K562 (cell line): ENCODE results near the gene EPN3. TPM values are rescaled to one million over a fixed set of nuclear protein-coding genes. Genes with fewer than 3 reads are reported as not detected.

Experiments
- ATAC-seq: fragments of 200-7000 bp; cut with Tn5 transposase; 3 replicates; pipeline ENCODE4 v1.9.1; 2020; ENCODE audit warnings: moderate library complexity
- BruUV-seq: library from RNA; stranded (reverse); fragments of 400-500 nt; replicated peaks from 2 replicates; lab custom pipeline; 2021; lab: Mats Ljungman, UMichigan
- CTCF ChIA-PET: fragments of 300-600 bp; formaldehyde crosslinking; extraction: SDS; loops from one replicate; lab custom pipeline; 2021; ENCODE audit warnings: low intra/inter-chr PET ratio; lab: Yijun Ruan, JAX
- POLR2A ChIA-PET: fragments of 300-600, 350-650 bp; sonication (Branson Sonifier 250); formaldehyde crosslinking; extraction: SDS; loops from one replicate; lab custom pipeline; 2021; ENCODE audit warnings: antibody characterized with exemption, inconsistent platforms; lab: Yijun Ruan, JAX
- DNase-seq, 4 experiments: peaks; one replicate each; pipeline versions ENCODE4 v3.0.0 to v3.0.0-alpha.2; 2011 to 2018; ENCODE audit warnings: low spot score in 3 of 4, mixed read lengths in 3 of 4; ENCODE audit errors: extremely low read depth in 1 of 4
- FAIRE-seq: peaks from 2 replicates; lab custom pipeline; 2011; peaks lifted over from hg19 to GRCh38; lab: Jason Lieb, UNC
- H2AFZ ChIP-seq: 2 replicates; pipeline ENCODE4 v1.6.0; 2011; ENCODE audit warnings: low read depth, low read length, control low read depth, inconsistent platforms
- H3K27ac ChIP-seq: fragments of 200-600 bp; 3 replicates; pipeline ENCODE4 v1.8.0; 2011; ENCODE audit warnings: low read depth, mild to moderate bottlenecking, control low read depth, inconsistent platforms, low read length, moderate library complexity, mixed read lengths; ENCODE audit errors: extremely low read depth
- H3K27me3 ChIP-seq, 2 experiments: fragments of 300-600 bp in 1 of 2; 2 replicates in 1 of 2; 3 replicates in 1 of 2; pipeline versions ENCODE4 v1.6.0 to v1.8.0; 2011; ENCODE audit warnings: inconsistent platforms in 2 of 2, low read length in 2 of 2, mild to moderate bottlenecking in 1 of 2, mixed read lengths in 1 of 2, moderate library complexity in 1 of 2; ENCODE audit not compliant: control insufficient read depth in 2 of 2, insufficient read depth in 2 of 2
- H3K36me3 ChIP-seq: fragments of 300-600 bp; 3 replicates; pipeline ENCODE4 v1.8.0; 2011; ENCODE audit warnings: mild to moderate bottlenecking, low read length, inconsistent platforms; ENCODE audit not compliant: control insufficient read depth, insufficient read depth
- H3K4me1 ChIP-seq, 2 experiments: fragments of 200-600 bp in 1 of 2; replicated peaks in 1 of 2; 2 replicates in 1 of 2; 3 replicates in 1 of 2; pipeline versions ENCODE4 v1.5.1 to v1.8.0; 2011; ENCODE audit warnings: inconsistent platforms in 2 of 2, low read length in 2 of 2, mild to moderate bottlenecking in 1 of 2, mixed read lengths in 1 of 2, moderate library complexity in 1 of 2; ENCODE audit not compliant: control insufficient read depth in 2 of 2, insufficient read depth in 2 of 2
- H3K4me2 ChIP-seq: 2 replicates; pipeline ENCODE4 v1.6.1; 2011; ENCODE audit warnings: low read length, control low read depth, inconsistent platforms, mixed read lengths; ENCODE audit not compliant: insufficient read depth
- H3K4me3 ChIP-seq: fragments of 200-600 bp; sonication (generic), shearing (Covaris generic); 2 replicates; pipeline ENCODE4 v1.5.1; 2016; ENCODE audit warnings: control low read depth, inconsistent platforms
- H3K79me2 ChIP-seq: fragments of 200-600 bp; 3 replicates; pipeline ENCODE4 v1.8.0; 2011; ENCODE audit warnings: low read length, inconsistent platforms; ENCODE audit not compliant: control insufficient read depth, insufficient read depth
- H3K9ac ChIP-seq, 2 experiments: 2 replicates each; pipeline versions ENCODE4 v1.6.0 to v1.6.1; 2011; ENCODE audit warnings: low read depth in 2 of 2, low read length in 2 of 2, control low read depth in 1 of 2, inconsistent platforms in 1 of 2, mild to moderate bottlenecking in 1 of 2, mixed read lengths in 1 of 2; ENCODE audit not compliant: insufficient read depth in 1 of 2
- H3K9me1 ChIP-seq: one replicate; pipeline ENCODE4 v1.6.0; 2011; ENCODE audit warnings: inconsistent platforms, mild to moderate bottlenecking, low read length, moderate library complexity; ENCODE audit not compliant: control insufficient read depth, insufficient read depth
- H3K9me3 ChIP-seq: replicated peaks from 2 replicates; pipeline ENCODE4 v1.5.1; 2011; ENCODE audit warnings: low read depth, low read length, inconsistent platforms; ENCODE audit not compliant: control insufficient read depth, insufficient read depth
- H4K20me1 ChIP-seq: replicated peaks from 2 replicates; pipeline ENCODE4 v1.6.1; 2011; ENCODE audit warnings: low read length, inconsistent platforms, mixed read lengths; ENCODE audit not compliant: control insufficient read depth, insufficient read depth
- BCOR ChIP-seq: fragments of 450-650 bp; IDR thresholded peaks from 2 replicates; pipeline ENCODE4 v1.6.1; 2016
- CEBPG ChIP-seq, 3 experiments: fragments of 200-800 bp in 1 of 3; sonication (Bioruptor generic) in 1 of 3; sonication (generic) in 1 of 3; formaldehyde crosslinking in 1 of 3; IDR thresholded peaks in 2 of 3; conservative IDR thresholded peaks in 1 of 3; 2 replicates each; pipeline versions ENCODE4 v1.6.1 to v1.8.0; 2016 to 2022; ENCODE audit warnings: missing compliant biosample characterization in 2 of 3, missing genetic modification characterization in 2 of 3, mild to moderate bottlenecking in 1 of 3, missing genetic modification reagents in 1 of 3
- CSDE1 ChIP-seq, 2 experiments: fragments of 450-650 bp; IDR thresholded peaks; 2 replicates each; pipeline ENCODE4 v1.6.1; 2016; ENCODE audit warnings: mild to moderate bottlenecking in 1 of 2
- IFI16 ChIP-seq: fragments of 250-450 bp; sonication (Bioruptor Pico); IDR thresholded peaks from 2 replicates; pipeline ENCODE4 v2.1.2; 2022; ENCODE audit warnings: mild to moderate bottlenecking, inconsistent platforms
- MYBL2 ChIP-seq, 2 experiments: fragments of 450-650 bp in 1 of 2; sonication (generic) in 1 of 2; formaldehyde crosslinking in 1 of 2; IDR thresholded peaks; 2 replicates each; pipeline versions ENCODE4 v1.6.1 to v1.8.1; 2017 to 2022; ENCODE audit warnings: borderline replicate concordance in 1 of 2, inconsistent platforms in 1 of 2, low read depth in 1 of 2, mild to moderate bottlenecking in 1 of 2, missing genetic modification reagents in 1 of 2, moderate library complexity in 1 of 2
- PHTF2 ChIP-seq: fragments of 250-450 bp; sonication (Bioruptor Pico); IDR thresholded peaks from 2 replicates; pipeline ENCODE4 v1.5.0; 2021; ENCODE audit warnings: mild to moderate bottlenecking
- RBM25 ChIP-seq: fragments of 200-400 bp; formaldehyde crosslinking; IDR thresholded peaks from 2 replicates; pipeline ENCODE4 v1.6.1; 2018; ENCODE audit warnings: low read length, low read depth, moderate library complexity; ENCODE audit not compliant: severe bottlenecking
- SAP30 ChIP-seq: fragments of 200-600 bp; sonication (generic); IDR thresholded peaks from 2 replicates; pipeline ENCODE4 v1.6.1; 2012; ENCODE audit warnings: borderline replicate concordance, low read depth, mild to moderate bottlenecking, moderate library complexity, low read length, control low read depth, inconsistent platforms; ENCODE audit not compliant: insufficient read depth, poor library complexity, severe bottlenecking
- SP2 ChIP-seq: IDR thresholded peaks from 2 replicates; pipeline ENCODE4 v1.6.1; 2011; ENCODE audit warnings: mild to moderate bottlenecking, low read depth, low read length, moderate library complexity; ENCODE audit not compliant: poor library complexity, severe bottlenecking; ENCODE audit errors: extremely low read depth
- STAG1 ChIP-seq: sonication (generic); formaldehyde crosslinking; IDR thresholded peaks from 2 replicates; pipeline ENCODE4 v1.5.0; 2020; ENCODE audit warnings: missing genetic modification reagents, borderline replicate concordance
- TCF7 ChIP-seq: sonication (generic); IDR thresholded peaks from 2 replicates; pipeline ENCODE4 v1.6.1; 2016; ENCODE audit warnings: antibody characterized with exemption, borderline replicate concordance
- ZBTB8A ChIP-seq: fragments of 450-650 bp; IDR thresholded peaks from 2 replicates; pipeline ENCODE4 v1.6.1; 2018; ENCODE audit warnings: mild to moderate bottlenecking, moderate library complexity; ENCODE audit not compliant: partially characterized antibody
- ZFP36 ChIP-seq: fragments of 150-350 bp; IDR thresholded peaks from 2 replicates; pipeline ENCODE4 v1.6.1; 2018; ENCODE audit warnings: low read length, low read depth; ENCODE audit not compliant: partially characterized antibody
- ZNF695 ChIP-seq: fragments of 450-650 bp; formaldehyde crosslinking; IDR thresholded peaks from 2 replicates; pipeline ENCODE4 v1.4.0; 2020; ENCODE audit warnings: mild to moderate bottlenecking, moderate library complexity
- WGBS: fragments of 100-300 bp; shearing (Covaris generic); methylation state at CpG from one replicate; pipeline ENCODE4 v1.1.6; 2016; ENCODE audit warnings: low coverage, mixed read lengths; ENCODE audit not compliant: insufficient coverage; ENCODE audit errors: missing lambda C conversion rate; 5-methylcytosine and 5-hydroxymethylcytosine counted together
- in situ Hi-C: fragments of 300-500 bp; cut with MboI; formaldehyde crosslinking; loops from 4 replicates; pipeline ENCODE4 v1.15.0; 2018; ENCODE audit warnings: inconsistent platforms, mixed read lengths
- intact Hi-C: fragments of 100-400 bp; cut with micrococcal nuclease; formaldehyde crosslinking; loops from 2 replicates; pipeline ENCODE4 v1.14.2; 2022
- polyA plus RNA-seq, 8 experiments: library from polyadenylated mRNA; depleted of rRNA in 4 of 8; stranded (reverse) in 5 of 8; unstranded in 3 of 8; fragments of >200 nt; fragmentation: Nextera tagmentation in 2 of 8; fragmentation: Illumina TruSeq in 1 of 8; extraction: Ambion mirVana in 2 of 8; extraction: Trizol in 1 of 8; gene quantifications; 2 replicates each; pipeline versions ENCODE4 v1.2.1 to v1.2.3, GENCODE V29; 2011 to 2014; ENCODE audit warnings: inconsistent platforms in 1 of 8, missing spikeins in 1 of 8
- total RNA-seq, 7 experiments: library from RNA; depleted of rRNA in 6 of 7; stranded (reverse); fragments of >200 nt in 6 of 7; fragmentation: Illumina TruSeq in 2 of 7; extraction: Trizol in 2 of 7; gene quantifications; 2 replicates each; pipeline versions ENCODE4 v1.2.1 to v1.2.3, GENCODE V29; 2011 to 2021; ENCODE audit warnings: low replicate concordance in 1 of 7
- TF ChIP-seq, protein P1 (sequence below), 3 experiments: IDR thresholded peaks in 2 of 3; conservative IDR thresholded peaks in 1 of 3; 2 replicates each; pipeline ENCODE4 v1.5.1; 2011 to 2012; ENCODE audit warnings: low read length in 3 of 3, mild to moderate bottlenecking in 3 of 3, control low read depth in 2 of 3, improper control_type of control experiment in 1 of 3, inconsistent platforms in 1 of 3, low read depth in 1 of 3, mixed read lengths in 1 of 3, moderate library complexity in 1 of 3; ENCODE audit not compliant: insufficient read depth in 2 of 3
- TF ChIP-seq, protein P2 (sequence below): fragments of 450-650 bp; formaldehyde crosslinking; IDR thresholded peaks from 2 replicates; pipeline ENCODE4 v1.4.0; 2020; ENCODE audit warnings: mild to moderate bottlenecking, moderate library complexity

Gene EPN3
- total and polyA plus RNA-seq, 9 of the 15 experiments (the other 6 are each of a cell fraction or from before 2014, with no cell fraction given): 0.16 TPM; not detected in 8

DNA sequence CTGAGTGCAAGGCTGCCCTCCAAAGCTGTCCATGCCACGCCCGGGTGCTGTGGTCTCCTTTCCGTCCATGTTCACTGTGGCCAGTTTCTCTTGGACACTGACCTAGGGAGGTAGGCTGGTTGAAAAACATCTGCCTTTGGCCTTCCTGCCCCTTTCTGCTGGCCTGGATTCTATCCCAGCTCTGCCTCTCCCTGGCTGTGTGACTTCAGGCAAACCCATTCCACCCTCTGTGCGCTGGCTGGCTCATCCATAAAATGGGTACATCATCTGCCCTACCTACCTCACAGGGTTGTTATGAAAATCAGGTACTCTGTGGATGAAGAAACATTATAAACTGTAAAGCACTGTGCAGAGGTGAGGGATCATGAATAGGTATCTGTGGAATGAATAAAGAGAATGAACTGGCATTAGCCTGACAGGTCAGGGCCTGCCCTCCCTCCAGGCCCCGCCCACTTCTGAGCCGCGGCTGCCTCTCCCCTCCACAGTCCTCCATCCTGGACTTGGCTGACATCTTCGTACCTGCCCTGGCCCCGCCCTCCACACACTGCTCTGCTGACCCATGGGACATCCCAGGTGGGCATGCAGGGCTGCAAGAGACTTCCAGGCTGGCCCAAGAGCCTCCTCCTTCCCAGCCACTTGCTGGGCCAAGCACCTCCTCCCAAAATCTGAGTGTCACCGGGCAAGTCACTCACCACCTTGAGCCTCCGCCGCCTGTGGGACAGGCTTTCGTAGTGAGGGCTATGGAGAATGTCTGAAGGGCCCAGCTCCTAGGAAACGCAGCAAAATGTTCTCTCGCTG lies 7.4 kb downstream of the EPN3 start:
- no peaks in the 10 kb centered on the region for H3K9me1 ChIP-seq
- FAIRE-seq: no peak
- H4K20me1 ChIP-seq: 0 out of 2 replicates have a peak, but pooled peaks cover 7% of the 10 kb centered on the region
- DNase-seq: peak in 3 of 4 experiments; percentile 33 to 36 (median 34)
- in situ Hi-C loops: loop anchor here (10.0 kb wide), 1 partner anchor 415 kb away; no protein-coding TSS in a partner anchor
- ChIA-PET POLR2A (interaction anchor here (0.7 kb wide), 1 partner anchor 27 kb away, joined by 3 read pairs; no protein-coding TSS in a partner anchor), CTCF (no interaction called here)
- 0 out of 4 replicates have a peak overlapping the region, but pooled peaks of 1 of the 2 experiments have one; percentile 18 for H3K9ac ChIP-seq
- H3K4me2 ChIP-seq: no peak overlapping the region
- intact Hi-C loops: no loop called here
- H3K4me1 ChIP-seq: peaks cover 6 to 53% of the 10 kb centered on the region in 2 experiments; a peak in 4 of 5 replicates
- ATAC-seq: no peak
- H3K27ac ChIP-seq: no peak overlapping the region
- no peaks in the 10 kb centered on the region for H3K36me3 ChIP-seq
- no peaks in the 10 kb centered on the region for H3K9me3 ChIP-seq
- H3K27me3 ChIP-seq: peaks cover 0 to 19% of the 10 kb centered on the region in 2 experiments; a peak in 2 of 5 replicates
- no TSS peak for BruUV-seq
- H3K79me2 ChIP-seq: no peaks in the 10 kb centered on the region
- H3K4me3 ChIP-seq: no peak overlapping the region
- H2AFZ ChIP-seq: no peak overlapping the region
- 51% methylated on average over 14 of the region's 15 CpGs for WGBS
- TF ChIP-seq MYBL2 (IDR thresholded peaks at IDR 0.05; ENCODE audit: low read depth): no peak
- TF ChIP-seq MYBL2 (CRISPR knock-in tag; IDR thresholded peaks at IDR 0.05; ENCODE audit: borderline replicate concordance): no peak
- no peak for TF ChIP-seq PHTF2 (CRISPR knock-in tag)
- no peak for TF ChIP-seq STAG1 (CRISPR knock-in tag)
- TF ChIP-seq RBM25: peak; percentile 71
- no peak for TF ChIP-seq IFI16
- TF ChIP-seq SP2: no peak
- peak; percentile 48 for TF ChIP-seq ZFP36
- no peak for TF ChIP-seq CSDE1 (IDR thresholded peaks at IDR 0.05)
- TF ChIP-seq TCF7: no peak
- TF ChIP-seq, protein P1, sequence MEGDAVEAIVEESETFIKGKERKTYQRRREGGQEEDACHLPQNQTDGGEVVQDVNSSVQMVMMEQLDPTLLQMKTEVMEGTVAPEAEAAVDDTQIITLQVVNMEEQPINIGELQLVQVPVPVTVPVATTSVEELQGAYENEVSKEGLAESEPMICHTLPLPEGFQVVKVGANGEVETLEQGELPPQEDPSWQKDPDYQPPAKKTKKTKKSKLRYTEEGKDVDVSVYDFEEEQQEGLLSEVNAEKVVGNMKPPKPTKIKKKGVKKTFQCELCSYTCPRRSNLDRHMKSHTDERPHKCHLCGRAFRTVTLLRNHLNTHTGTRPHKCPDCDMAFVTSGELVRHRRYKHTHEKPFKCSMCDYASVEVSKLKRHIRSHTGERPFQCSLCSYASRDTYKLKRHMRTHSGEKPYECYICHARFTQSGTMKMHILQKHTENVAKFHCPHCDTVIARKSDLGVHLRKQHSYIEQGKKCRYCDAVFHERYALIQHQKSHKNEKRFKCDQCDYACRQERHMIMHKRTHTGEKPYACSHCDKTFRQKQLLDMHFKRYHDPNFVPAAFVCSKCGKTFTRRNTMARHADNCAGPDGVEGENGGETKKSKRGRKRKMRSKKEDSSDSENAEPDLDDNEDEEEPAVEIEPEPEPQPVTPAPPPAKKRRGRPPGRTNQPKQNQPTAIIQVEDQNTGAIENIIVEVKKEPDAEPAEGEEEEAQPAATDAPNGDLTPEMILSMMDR (IDR thresholded peaks at IDR 0.05 in 2 of 3, conservative IDR thresholded peaks at IDR 0.05 in 1 of 3; ENCODE audit: insufficient read depth in 2 of 3, low read depth in 1 of 3, low read length in 3 of 3): no peak
- no peak for TF ChIP-seq SAP30
- TF ChIP-seq CEBPG (CRISPR knock-in tag; IDR thresholded peaks at IDR 0.05): no peak
- TF ChIP-seq CEBPG (tag; conservative IDR thresholded peaks at IDR 0.05 in 1 of 2, IDR thresholded peaks at IDR 0.05 in 1 of 2): no peak
- TF ChIP-seq ZNF695 (CRISPR knock-in tag): no peak
- no peak for TF ChIP-seq ZBTB8A
- TF ChIP-seq, protein P2, sequence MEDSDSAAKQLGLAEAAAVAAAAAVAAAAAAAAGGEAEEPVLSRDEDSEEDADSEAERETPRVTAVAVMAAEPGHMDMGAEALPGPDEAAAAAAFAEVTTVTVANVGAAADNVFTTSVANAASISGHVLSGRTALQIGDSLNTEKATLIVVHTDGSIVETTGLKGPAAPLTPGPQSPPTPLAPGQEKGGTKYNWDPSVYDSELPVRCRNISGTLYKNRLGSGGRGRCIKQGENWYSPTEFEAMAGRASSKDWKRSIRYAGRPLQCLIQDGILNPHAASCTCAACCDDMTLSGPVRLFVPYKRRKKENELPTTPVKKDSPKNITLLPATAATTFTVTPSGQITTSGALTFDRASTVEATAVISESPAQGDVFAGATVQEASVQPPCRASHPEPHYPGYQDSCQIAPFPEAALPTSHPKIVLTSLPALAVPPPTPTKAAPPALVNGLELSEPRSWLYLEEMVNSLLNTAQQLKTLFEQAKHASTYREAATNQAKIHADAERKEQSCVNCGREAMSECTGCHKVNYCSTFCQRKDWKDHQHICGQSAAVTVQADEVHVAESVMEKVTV: no peak
- 0 out of 2 replicates have a peak, but pooled peaks have one; percentile 63 for TF ChIP-seq BCOR
